HG03342 (cell line): ENCODE measurements around the gene FOXI3.

ENCODE experiments used
- ATAC-seq: cut with Tn5 transposase; IDR thresholded peaks from one replicate; pipeline ENCODE4 v1.9.1; 2021; ENCODE audit warnings: mild to moderate bottlenecking, moderate library complexity; ENCODE audit not compliant: unreplicated experiment

FOXI3 gene

DNA sequence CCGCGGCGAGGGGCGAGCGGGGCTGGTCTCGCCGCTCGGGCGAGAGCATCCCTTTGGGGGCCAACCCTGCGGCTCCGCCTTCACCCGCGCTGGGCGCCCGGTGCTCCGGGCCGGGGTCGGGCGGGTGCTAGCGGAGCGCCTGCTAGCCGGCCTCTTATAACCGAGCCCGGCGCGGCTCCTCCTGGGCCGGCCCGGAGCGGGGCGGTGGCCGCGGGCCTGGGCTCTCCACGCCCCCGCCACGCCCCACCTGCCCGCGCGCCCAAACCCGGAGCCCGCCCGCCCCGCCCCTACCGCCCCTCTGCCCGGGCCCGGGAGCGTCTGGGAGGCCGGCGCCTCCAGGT is at the start of gene FOXI3:
FOXI3 (minus strand) TSS at position 129 of the 341 bp plus-strand sequence. CDS start 158 bp downstream, outside the sequence.
- ATAC-seq, result no peak

DNA sequence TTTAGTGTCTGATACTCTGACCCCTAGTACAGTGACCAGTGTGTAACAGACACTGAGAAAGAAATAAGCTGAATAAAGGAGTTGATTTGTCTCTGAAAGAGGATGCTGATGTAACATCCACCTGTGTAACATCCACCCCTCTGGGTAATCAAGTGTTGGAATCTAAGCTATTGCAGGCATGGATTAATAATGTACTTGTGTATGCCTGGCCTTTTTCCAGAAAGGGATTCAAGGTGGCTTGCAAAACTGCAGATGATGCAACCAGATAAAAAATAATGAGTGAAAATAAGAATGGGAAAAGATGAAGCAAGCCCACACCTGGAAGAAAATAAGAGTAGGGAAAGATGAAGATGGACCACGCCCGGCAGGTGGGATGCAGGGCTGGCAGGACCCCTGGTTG is 48.2 kb upstream of the FOXI3 start:
- ATAC-seq, result no peak

GRCh38 chr2:88499204-88499603 is 46.7 kb upstream of the FOXI3 start:
- ATAC-seq, result no peak

DNA sequence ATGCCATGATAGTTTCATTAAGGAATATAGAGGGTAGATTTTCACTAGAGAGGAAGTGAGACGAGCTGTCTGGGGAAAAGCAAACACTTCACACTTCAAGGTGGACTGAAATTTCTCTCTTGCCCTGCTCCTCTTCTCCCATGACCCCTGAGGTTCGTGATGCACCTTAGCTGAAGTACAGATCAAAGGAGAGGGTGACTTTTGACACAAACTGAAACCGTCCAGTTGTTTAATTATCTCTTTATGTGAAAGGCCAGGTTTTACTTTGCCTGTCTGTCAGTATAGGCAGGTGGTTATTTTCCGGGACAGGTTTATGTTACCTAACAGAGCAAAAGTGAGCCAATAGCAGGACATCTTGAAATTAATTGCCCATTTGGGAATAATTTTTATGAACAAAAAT is 41.0 kb upstream of the FOXI3 start:
- no peak for ATAC-seq

GRCh38 chr2:88492002-88492401 is 39.5 kb upstream of the FOXI3 start:
- ATAC-seq, result no peak

DNA sequence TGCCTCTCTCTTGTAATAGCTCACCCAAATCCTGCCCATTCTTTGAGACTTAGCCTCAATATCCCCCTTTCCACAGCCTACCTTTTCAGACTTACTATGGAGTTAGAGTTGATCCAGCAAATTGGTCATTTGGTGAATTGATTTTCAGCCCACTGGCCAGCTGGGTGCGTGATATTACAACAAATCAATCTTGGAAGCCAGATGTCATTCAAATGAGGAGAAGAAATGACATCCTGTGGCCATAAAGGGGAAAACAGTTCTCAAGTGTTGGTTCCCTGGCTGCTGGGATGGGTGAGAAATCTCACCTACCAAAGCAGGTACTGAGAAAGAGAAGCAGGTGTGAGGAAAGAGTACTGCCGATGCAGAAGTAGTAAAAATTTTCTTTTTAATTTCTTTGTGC is 36.7 kb upstream of the FOXI3 start:
- ATAC-seq, result no peak

- no peak for ATAC-seq
Observed at GRCh38 chr2:88483200-88483599, 30.7 kb upstream of the FOXI3 start.

DNA sequence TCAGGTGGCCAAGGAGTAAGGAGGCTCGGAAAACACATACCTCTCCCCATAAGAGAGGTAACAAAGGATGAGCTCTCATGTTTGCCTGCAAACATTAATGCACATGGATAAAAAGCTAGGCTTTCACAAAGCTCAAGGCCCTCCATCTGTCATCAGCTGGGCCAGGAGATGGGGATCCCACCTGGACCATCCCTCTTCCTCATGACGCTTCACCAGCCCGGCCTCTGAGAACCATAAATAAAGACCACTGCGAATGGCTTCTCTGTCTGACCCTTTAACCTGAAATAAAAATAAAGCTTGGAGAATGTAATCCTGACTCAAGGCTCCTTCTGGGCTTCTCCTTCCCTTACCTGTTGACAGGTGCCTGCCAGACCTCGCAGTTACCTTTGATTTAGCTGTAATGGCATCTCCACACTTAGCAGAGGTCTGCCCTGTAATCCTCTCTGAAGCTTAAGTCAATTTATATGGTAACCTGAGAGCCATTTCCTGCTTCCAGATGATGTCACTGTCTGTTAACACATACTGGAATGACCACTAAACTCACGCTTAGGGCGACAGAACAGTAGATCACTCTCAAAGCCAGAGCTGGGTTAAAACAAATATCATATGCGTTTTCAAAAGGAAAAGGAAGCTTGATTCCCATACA is 29.3 kb upstream of the FOXI3 start:
- ATAC-seq, result no peak

DNA sequence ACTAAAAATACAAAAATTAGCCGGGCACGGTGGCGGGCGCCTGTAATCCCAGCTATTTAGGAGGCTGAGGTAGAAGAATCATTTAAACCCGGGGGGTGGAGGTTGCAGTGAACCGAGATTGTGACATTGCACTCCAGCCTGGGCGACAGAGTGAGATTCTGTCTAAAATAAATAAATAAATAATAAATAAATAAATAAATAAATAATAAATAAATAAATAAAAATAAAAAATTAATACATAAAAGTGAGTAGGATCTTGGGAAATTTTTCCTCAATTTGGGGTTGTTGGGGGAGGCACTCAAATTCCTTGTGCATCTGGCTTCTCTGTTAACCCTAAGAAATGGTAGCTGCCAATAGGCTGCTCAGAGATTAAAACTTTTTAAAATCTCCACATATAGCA is 20.3 kb upstream of the FOXI3 start:
- no peak for ATAC-seq

DNA sequence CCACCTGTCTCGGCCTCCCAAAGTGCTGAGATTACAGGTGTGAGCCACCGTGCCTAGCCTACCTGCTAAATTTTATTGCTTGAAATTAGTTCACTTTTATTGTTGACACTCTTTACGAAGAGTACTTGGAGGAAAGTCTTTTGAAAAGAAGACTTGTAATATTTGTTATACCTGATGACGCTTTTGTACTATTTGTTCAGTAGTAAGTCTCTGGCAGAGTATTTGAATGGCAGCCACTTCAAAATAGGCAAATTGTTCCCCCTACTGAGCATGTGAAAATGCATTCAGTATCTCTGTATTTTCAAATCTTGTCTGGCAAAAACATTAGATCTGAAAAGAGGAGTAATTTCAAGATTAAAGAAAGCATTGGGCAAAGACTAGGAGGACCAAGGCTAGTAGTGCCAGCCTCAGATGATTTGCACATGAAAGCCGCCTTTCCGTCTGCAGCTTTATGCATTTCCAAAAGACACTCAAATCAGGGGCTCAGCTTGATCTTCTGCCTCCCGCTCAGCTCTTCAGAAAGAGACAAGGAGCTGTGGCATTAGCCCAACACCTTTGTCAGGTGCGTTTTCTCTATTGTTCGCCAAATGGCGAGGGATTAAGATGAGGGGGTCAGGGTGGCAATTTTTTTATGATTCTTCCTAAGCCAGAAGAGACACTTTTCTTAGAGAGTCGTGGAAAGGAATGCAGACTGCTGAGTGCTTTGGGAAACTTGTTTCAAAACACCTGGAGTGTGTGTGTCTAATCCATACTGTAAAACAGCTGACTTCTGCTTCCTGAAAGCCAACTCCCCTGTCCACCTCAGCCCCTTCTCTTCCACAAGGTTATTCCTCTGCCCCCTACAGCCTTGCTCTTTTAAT is 18.8 kb upstream of the FOXI3 start:
- ATAC-seq, result no peak

- no peak for ATAC-seq
Observed at GRCh38 chr2:88469202-88470114, 17.0 kb upstream of the FOXI3 start.

GRCh38 chr2:88464153-88464552 is 11.7 kb upstream of the FOXI3 start:
- no peak for ATAC-seq

- ATAC-seq, result no peak
Observed at GRCh38 chr2:88458633-88459032, 6.1 kb upstream of the FOXI3 start.

DNA sequence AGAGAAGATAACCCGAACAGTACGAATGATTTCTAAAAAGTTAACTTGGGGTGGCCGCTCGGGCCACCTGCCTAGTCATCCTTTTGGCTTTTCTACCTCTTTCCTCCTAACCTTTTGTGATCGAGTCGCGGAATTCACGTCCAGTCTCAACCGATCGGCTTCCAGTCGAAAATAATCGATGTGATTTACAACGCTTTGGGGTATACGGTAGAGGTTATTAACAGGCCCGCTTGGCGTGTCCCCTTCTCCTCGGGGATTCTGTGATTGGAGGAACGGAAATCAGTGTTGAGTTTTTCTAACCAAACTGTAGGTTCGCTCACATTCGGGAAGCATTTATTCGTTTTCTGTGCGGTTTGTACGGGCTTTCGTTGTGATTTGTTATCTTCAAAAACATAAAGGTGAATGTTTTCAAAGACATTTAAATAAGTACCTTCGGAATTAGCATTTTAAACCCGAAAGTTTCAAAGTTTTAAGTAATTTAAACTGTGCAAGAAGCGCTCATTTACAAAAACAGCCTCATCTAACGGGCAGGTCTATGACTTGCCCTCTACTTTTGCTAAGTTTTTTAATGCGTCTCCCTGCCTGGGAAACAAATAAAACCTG is 588 bp upstream of the FOXI3 start:
- no peak for ATAC-seq

DNA sequence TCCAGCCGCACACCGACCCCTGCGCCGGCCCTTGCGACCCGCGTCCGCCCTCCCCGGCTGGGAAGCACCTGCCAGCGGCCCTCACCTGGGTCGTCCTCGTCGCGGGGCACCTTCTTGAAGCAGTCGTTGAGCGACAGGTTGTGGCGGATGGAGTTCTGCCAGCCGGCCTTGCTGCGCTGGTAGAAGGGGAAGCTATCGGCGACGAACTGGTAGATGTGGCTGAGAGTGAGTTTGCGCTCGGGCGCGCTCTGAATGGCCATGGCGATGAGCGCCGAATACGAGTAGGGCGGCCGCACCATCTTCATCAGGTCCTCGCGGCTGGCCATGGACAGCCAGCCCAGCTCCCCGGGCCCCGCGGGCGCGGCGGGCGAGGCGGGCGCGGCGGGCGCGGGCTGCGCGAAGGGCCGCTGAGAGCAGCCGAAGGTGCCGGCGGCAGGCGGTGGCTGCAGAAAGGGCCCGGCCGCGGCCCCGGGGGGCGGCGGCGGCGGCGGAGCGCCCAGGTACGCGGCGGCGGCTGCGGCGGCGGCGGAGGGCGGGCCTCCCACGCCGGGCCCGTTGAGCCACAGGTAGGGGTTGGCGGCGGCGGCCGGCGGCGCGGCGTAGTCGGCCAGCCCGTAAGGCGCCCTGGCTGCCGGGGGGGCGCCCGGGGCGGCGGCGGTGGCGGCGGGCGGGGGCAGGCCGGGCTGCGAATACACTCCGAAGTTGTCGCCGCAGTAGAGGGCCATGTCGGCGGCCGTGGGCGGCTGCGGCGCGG is 505 bp downstream of the FOXI3 start:
- ATAC-seq, result no peak

DNA sequence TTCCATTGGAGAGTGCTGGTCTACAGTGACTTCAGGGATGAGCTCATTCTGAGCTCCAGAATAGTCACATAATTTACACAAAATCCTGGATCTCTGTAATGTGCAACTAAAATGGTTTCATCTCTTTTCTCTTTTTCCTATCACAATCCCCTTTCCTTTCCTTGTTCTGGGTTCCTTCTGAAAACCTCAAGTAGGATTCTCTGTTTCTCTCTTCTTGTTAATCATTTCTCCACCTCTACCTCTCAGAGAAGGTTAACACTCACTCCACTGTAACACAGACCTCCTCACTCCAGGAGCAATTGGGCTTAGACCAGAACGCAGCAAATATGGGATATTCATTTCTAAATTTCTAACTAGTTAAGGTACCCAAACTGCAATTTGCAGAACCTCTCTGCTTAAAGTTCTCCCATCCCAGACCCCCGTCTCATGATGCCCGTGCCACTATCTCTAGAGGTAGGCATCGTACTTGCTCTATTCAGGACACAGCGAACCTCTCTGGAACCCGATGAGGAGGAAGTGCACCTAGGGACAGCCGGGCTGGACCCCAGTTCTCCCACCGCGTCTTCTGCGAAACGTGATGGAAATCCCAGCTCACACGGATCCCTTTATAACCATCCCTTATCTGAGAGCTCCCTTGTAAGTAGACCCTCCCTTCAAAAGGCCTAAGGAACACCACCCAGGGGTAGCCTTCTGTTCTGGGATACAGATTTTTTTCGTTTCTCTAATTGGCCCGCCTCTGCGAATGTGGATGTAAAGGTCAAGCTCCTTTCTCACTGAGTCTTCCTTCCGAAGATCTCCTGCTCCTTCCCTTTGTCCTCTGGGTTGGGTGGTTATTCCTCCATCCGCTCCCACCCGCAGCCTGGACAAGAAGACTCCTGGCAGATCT is 1.3 kb downstream of the FOXI3 start:
- ATAC-seq, result no peak

DNA sequence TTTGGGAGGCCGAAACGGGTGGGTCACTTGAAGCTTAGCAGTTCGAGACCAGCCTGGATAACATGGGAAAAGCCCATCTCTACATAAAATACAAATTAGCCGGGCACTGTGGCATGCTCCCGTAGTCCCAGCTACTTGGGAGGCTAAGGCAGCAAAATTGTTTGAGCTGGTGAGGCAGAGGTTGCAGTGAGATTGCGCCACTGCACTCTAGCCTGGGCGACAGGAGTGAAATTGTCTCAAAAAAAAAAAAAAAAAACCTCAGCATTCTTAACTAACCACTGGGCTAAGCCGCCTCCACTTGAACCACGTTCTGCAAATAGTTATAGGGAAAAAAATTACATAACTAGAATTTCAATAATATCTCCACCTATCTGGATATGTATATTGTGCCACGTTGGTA is 2.3 kb downstream of the FOXI3 start:
- ATAC-seq, result no peak

DNA sequence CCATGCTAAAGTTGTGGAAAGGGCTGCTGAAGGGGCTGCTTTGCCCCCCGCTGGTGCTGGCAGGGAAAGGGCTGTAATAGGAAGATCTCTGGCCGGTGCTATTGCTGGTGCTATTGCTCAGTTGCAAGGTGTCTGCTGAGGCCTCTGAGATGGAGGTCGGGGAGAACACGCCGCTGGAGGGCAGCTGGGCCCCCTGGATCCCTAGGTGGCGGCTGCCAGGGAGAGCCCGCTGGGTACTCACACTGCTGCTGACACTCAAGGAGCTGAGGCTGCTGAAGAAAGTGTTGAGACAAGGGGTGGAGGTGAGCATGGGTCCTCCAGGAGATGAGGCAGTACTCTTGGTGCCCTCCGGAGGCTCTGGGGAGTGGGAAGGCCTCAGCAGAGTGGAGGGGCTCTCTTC is 4.2 kb downstream of the FOXI3 start:
- ATAC-seq, result no peak

DNA sequence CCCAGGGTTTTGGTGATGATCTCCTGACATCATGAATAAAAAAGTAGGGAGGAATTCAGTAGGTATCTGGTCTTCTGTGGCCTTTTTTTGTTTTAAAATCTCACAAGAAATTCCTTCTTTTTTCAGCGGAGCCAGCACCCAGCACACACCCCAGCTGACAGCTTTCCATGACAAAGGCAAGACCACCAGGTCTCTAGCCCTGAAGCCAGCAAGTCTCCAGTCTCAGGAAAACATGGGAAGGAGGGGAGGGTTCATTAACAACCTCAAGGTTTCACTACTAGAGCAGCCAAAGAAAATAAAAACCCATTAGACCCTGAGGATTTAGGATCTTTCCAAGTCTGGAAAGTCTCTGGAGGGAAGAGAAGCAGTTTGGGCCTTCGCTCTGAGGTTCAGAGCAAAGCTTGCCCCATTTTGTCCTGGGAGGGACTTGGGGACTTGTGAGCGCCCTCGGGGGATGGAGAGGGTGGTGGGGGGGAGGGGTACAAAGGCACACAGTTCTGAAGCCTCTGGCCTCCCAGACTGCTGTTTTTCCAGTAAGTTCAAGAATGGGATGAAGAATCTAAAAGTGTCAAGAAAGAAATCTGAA is 9.0 kb downstream of the FOXI3 start:
- no peak for ATAC-seq
